ENCODE data around the gene PLBD2.

Gene PLBD2

GRCh38 chr12:113358381-113359132 lies at the start of gene PLBD2:
PLBD2 (plus strand) TSS chr12:113358587; CDS start chr12:113358601, 14 bp downstream.
- DNase-seq, result peak; percentile 86 to 89

GRCh38 chr12:113310489-113310888 lies 47.9 kb upstream of the PLBD2 start:
- DNase-seq, result peak in 1 of 2 experiments; percentile 23

DNA sequence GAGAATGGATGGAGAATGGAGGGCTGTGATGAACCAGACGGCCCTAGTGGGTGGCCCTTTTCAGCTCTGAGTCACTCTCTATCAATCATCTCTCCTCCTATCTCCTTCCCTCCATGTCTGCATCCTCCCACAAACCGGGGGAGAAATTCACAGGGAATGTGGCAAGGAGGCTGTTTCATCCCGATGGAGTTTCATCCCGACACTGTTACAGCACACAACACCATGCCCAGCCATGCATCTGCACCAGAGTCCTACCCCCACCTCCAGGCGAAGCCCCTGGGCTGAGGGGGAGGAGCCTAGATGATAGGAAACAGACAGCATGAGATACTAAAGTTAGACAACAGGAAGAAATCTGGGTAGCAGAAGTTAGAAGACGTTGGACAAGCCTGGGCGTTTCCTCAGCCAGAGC lies 44.3 kb upstream of the PLBD2 start:
- no peak for DNase-seq

DNA sequence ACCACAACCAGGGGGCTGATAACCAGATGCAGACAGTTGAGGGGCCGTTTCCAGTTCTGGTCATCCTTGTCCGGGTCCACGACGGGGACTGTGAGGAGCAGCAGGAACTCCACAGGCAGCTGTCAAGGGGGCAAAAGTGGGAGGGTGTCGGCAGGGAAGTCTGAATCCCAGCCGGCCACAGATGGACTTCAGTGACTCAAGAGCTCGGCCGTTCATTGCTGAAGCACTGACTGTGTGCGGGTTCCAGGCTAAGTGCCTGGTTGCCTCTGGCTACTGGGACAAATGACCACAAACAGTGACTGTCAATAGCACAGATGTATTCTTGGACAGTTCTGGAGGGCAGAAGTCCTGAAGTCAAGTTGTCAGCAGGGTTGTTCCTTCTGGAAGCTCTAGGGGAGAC lies 43.0 kb upstream of the PLBD2 start:
- no peak for DNase-seq

- DNase-seq, result no peak
These were observed 42.2 kb upstream of the PLBD2 start for GRCh38 chr12:113316155-113316554.

DNA sequence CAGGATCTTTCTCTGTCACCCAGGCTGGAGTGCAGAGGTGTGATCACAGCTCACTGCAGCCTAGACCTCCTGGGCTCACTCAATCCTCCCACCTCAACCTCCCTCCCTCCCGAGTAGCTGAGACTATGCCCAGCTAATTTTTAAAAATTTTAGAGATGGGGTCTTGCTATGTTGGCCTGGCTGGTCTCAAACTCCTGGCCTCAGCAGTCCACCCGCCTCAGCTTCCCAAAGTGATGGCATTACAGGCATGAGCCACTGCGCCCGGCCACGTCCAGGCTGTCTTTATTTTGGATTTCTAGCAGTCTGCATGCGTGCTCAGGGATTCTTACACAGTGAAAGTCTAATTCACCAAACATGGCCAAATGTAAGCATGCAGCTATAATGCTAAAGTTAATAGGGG lies 41.3 kb upstream of the PLBD2 start:
- no peak for DNase-seq

GRCh38 chr12:113318046-113318656 lies 40.2 kb upstream of the PLBD2 start:
- DNase-seq, result no peak

DNA sequence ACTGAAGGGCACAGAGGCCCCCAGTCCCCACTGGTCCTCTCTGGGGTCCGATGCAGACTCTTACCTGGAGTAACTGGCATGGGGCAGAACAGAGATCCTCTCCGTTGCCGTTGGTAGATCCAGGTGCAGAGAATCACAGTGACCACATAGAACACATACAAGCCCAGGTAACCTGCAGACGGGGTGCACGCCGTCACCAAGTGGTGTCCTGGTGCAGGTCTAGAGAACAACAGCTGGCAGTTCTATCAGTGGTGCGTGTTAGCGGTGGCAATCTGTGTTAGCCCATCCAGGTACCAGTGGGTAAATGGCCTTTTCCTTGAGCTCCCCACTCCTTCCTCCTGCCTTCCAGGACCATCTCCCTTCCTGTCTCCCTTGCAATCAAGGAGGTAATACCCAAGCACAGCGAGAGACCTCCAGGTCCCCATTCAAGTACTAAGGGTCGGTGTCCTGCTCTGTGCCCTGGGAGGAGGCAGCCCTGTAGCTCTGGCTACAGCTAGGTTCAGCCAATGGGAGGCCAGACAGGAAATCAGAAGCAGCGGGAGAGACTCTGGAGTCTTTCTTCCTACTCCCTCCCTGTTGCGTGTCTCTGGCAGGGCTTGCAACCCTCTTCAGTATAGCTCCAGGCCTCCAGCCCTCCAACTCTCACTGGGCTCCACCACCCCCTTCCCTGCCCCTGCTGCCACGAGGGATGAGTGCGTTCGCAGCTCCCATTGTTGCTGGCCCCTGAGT lies 39.3 kb upstream of the PLBD2 start:
- no peak for DNase-seq

- DNase-seq, result no peak
These were observed 38.0 kb upstream of the PLBD2 start for GRCh38 chr12:113320401-113320800.

DNA sequence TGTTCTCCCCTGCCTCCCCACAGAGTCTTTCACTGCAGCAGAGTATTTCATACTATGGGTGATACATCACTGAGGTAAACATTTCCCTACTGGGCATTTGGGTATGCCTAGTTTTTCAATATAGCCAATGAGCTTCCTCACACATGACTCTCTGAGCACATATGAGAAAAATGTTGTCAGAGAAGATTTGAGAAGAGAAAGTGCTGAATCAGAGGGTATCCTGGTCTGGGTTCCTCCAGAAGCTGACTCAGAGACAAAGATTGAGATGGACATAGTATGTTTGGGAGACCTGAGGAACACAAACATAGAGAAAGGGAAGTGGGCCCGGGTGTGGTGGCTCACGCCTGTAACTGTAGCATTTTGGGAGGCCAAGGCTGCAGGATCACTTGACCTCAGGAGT lies 36.0 kb upstream of the PLBD2 start:
- DNase-seq, result no peak

- no peak for DNase-seq
These were observed 32.5 kb upstream of the PLBD2 start for GRCh38 chr12:113325916-113326315.

DNA sequence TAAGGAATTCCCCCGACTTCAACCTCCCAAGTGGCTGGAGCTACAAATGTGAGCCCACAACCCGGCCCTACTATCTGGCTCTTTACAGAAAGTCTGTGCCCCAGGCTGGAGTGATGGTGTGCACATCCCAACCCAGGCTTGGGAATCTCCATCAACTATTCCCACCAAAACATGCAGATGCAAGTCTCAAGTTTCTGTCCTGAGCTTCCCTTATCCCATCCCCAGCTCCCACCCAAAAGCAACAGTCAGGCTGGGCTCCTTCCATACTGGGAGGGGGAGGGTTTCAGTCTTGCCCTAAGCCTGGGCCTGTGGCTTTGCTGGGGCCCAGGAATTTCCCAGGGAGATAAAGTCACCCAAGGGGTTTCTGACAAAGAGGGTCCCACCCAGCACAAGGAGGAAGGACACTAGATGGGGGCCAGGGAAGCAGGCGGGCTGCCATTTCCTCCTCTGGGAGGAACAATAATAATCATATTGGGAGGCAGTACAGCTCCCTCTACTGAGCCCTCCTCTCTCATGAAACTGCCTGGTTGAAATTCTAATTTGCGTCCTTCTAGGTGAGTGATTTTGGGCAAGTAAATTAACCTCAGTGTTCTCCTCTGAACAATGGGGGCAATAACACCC lies 31.5 kb upstream of the PLBD2 start:
- DNase-seq, result no peak

- DNase-seq, result peak in 1 of 2 experiments; percentile 39
These were observed 30.0 kb upstream of the PLBD2 start for GRCh38 chr12:113328368-113328889.

- DNase-seq, result no peak
These were observed 29.2 kb upstream of the PLBD2 start for GRCh38 chr12:113329022-113329790.

DNA sequence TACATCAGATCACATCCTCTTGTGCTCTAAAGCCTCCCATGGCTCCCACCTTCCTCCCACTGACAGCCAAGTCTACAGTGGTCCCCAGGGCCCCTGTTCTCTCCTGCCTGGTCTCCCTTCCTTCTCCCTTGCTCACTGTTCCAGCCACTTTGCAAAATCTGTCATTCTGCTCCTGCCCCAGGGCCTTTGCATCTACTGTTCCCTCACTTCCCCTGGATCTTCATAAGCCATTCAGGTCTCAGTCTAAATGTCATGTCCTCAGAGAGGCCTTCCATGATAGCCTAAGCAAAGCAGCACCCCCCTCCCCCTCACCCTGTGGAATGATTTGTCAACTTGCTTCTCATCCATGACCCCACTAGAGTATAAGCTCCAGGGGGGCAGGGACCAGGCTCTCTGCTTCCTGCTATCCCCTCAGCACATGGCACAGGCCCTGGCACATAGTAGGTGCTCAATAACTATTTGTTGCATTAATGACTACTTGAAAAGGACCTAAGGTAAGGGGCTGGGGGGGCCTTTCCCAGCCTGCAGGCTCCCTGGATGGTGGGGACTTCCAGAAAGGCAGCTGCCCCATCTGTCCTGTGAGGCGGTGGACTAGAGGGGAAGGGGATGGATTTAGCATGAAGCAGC lies 28.5 kb upstream of the PLBD2 start:
- DNase-seq, result no peak

- no peak for DNase-seq
These were observed 27.9 kb upstream of the PLBD2 start for GRCh38 chr12:113330505-113330904.

- peak in 1 of 2 experiments; percentile 20 for DNase-seq
These were observed 25.5 kb upstream of the PLBD2 start for GRCh38 chr12:113332688-113333417.

- DNase-seq, result no peak
These were observed 25.0 kb upstream of the PLBD2 start for GRCh38 chr12:113333418-113333750.

DNA sequence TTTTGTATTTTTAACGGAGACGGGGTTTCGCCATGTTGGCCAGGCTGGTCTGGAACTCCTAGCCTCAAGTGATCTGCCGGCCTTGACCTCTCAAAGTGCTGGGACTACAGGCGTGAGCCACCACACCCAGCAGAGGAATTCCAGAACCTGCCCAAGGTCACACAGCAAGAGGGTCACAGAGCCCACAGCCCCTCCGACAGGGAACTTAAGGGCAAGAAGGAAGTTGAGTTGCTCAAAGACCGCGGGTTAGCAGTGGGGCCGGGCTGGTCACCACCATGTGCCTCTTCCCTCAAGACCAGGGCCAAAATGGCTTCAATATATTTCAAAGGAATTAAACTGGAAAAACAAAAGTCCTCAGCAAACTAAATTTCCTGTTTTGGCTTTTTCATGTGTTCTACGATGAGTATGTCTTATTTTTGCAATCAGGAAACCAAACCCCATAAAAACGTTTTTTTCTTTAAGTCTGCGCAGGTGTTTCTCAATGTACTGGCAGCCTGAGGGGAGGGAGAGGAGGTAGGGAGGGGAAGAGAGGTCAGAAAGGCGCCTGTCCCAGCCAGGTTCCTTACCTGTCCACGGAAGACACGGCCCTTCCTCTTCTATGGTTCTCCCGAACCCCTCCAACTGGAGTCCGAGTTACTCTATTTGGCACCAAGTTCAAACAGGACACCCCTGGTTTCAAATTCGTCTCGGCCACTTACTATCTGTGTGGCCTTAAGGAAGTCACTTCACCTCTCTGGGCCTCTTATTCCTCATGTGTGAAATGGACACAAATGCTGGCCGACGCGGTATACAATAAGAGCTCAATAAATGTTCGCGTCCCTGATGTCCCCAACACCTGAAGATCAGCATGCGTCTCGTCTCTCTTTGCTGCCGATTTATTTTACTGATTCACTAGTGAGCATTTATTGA lies 24.3 kb upstream of the PLBD2 start:
- no peak for DNase-seq

Measured in SHP77 (cell line).